ENCODE measurements around the gene ICAM1. TPM values are rescaled to one million over a fixed set of nuclear protein-coding genes. Genes with fewer than 3 reads are reported as not detected.

ICAM1 gene
- total and polyA plus RNA-seq, 2 of the 13 experiments (the other 11 are each of a cell fraction or from before 2014, with no cell fraction given): 37.9 to 98.4 TPM

GRCh38 chr19:10289167-10289835 lies 18.4 kb downstream of the ICAM1 start (continued):
- TF ChIP-seq SALL1 (CRISPR knock-in tag; IDR thresholded peaks at IDR 0.05) (peak; percentile 47), KLF12 (CRISPR knock-in tag; IDR thresholded peaks at IDR 0.05; ENCODE audit: borderline replicate concordance) (no peak), ZZZ3 (CRISPR knock-in tag; IDR thresholded peaks at IDR 0.05; ENCODE audit: borderline replicate concordance) (no peak), ZNF280D (CRISPR knock-in tag; IDR thresholded peaks at IDR 0.05) (no peak), BRD4 (CRISPR knock-in tag; IDR thresholded peaks at IDR 0.05) (no peak), ZNF160 (CRISPR knock-in tag; IDR thresholded peaks at IDR 0.05) (no peak), ETV6 (CRISPR knock-in tag; conservative IDR thresholded peaks at IDR 0.05) (no peak), CTCF (CRISPR knock-in tag; IDR thresholded peaks at IDR 0.05) (no peak), ATF3 (CRISPR knock-in tag; IDR thresholded peaks at IDR 0.05) (no peak), ZNF205 (CRISPR knock-in tag; IDR thresholded peaks at IDR 0.05) (no peak), ATM (IDR thresholded peaks at IDR 0.05; ENCODE audit: borderline replicate concordance) (no peak), MBNL3 (CRISPR knock-in tag; conservative IDR thresholded peaks at IDR 0.05) (no peak), ZBTB42 (CRISPR knock-in tag; IDR thresholded peaks at IDR 0.05) (no peak), MXD3 (CRISPR knock-in tag; IDR thresholded peaks at IDR 0.05) (peak; percentile 54), ZNF569 (CRISPR knock-in tag; IDR thresholded peaks at IDR 0.05; ENCODE audit: borderline replicate concordance) (no peak), MXD4 (CRISPR knock-in tag; IDR thresholded peaks at IDR 0.05) (peak; percentile 67; the same call in 1 of the 2 replicates), ZNF354B (CRISPR knock-in tag; IDR thresholded peaks at IDR 0.05) (no peak)
- TF ChIP-seq, protein P1, sequence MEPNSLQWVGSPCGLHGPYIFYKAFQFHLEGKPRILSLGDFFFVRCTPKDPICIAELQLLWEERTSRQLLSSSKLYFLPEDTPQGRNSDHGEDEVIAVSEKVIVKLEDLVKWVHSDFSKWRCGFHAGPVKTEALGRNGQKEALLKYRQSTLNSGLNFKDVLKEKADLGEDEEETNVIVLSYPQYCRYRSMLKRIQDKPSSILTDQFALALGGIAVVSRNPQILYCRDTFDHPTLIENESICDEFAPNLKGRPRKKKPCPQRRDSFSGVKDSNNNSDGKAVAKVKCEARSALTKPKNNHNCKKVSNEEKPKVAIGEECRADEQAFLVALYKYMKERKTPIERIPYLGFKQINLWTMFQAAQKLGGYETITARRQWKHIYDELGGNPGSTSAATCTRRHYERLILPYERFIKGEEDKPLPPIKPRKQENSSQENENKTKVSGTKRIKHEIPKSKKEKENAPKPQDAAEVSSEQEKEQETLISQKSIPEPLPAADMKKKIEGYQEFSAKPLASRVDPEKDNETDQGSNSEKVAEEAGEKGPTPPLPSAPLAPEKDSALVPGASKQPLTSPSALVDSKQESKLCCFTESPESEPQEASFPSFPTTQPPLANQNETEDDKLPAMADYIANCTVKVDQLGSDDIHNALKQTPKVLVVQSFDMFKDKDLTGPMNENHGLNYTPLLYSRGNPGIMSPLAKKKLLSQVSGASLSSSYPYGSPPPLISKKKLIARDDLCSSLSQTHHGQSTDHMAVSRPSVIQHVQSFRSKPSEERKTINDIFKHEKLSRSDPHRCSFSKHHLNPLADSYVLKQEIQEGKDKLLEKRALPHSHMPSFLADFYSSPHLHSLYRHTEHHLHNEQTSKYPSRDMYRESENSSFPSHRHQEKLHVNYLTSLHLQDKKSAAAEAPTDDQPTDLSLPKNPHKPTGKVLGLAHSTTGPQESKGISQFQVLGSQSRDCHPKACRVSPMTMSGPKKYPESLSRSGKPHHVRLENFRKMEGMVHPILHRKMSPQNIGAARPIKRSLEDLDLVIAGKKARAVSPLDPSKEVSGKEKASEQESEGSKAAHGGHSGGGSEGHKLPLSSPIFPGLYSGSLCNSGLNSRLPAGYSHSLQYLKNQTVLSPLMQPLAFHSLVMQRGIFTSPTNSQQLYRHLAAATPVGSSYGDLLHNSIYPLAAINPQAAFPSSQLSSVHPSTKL (CRISPR knock-in tag; IDR thresholded peaks at IDR 0.05): no peak
- TF ChIP-seq, protein P2, sequence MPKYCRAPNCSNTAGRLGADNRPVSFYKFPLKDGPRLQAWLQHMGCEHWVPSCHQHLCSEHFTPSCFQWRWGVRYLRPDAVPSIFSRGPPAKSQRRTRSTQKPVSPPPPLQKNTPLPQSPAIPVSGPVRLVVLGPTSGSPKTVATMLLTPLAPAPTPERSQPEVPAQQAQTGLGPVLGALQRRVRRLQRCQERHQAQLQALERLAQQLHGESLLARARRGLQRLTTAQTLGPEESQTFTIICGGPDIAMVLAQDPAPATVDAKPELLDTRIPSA (CRISPR knock-in tag; IDR thresholded peaks at IDR 0.05; ENCODE audit: borderline replicate concordance): no peak

Measured in HepG2 (cell line).